SK-N-SH treated with all-trans-retinoic acid at 6 μM for 48 hours (cell line): ENCODE data around the gene NTSR2.

Source experiments
- ATAC-seq: fragments of 200-7000 bp; cut with Tn5 transposase; 3 replicates; pipeline ENCODE4 v1.9.1; 2020; ENCODE audit warnings: mild to moderate bottlenecking, moderate library complexity
- ARNTL ChIP-seq: fragments of 450-650 bp; formaldehyde crosslinking; IDR thresholded peaks from 2 replicates; pipeline ENCODE4 v1.5.0; 2020; ENCODE audit warnings: low read depth, mild to moderate bottlenecking, moderate library complexity, borderline replicate concordance
- BACH2 ChIP-seq: fragments of 250-450 bp; sonication (Bioruptor Pico); IDR thresholded peaks from 2 replicates; pipeline ENCODE4 v1.9.0; 2021; ENCODE audit warnings: mild to moderate bottlenecking, borderline replicate concordance
- CREB5 ChIP-seq: fragments of 250-450 bp; sonication (Bioruptor Pico); IDR thresholded peaks from 2 replicates; pipeline ENCODE4 v1.5.1; 2020; ENCODE audit warnings: low read depth, mild to moderate bottlenecking, moderate library complexity
- CSDC2 ChIP-seq: fragments of 250-450 bp; sonication (Bioruptor Pico); IDR thresholded peaks from 2 replicates; pipeline ENCODE4 v1.5.0; 2020; ENCODE audit warnings: mild to moderate bottlenecking, moderate library complexity
- CSRNP3 ChIP-seq: fragments of 250-450 bp; sonication (Bioruptor Pico); IDR thresholded peaks from 2 replicates; pipeline ENCODE4 v1.5.1; 2021; ENCODE audit warnings: mild to moderate bottlenecking, moderate library complexity
- ESRRG ChIP-seq: fragments of 250-450 bp; sonication (Bioruptor Pico); IDR thresholded peaks from 2 replicates; pipeline ENCODE4 v1.6.1; 2021; ENCODE audit warnings: mild to moderate bottlenecking
- GLIS3 ChIP-seq: fragments of 250-450 bp; sonication (Bioruptor Pico); IDR thresholded peaks from 2 replicates; pipeline ENCODE4 v1.5.0; 2020; ENCODE audit warnings: mild to moderate bottlenecking, moderate library complexity
- ISL1 ChIP-seq: fragments of 250-450 bp; sonication (Bioruptor Pico); IDR thresholded peaks from 2 replicates; pipeline ENCODE4 v2.1.2; 2022; ENCODE audit warnings: mild to moderate bottlenecking, moderate library complexity
- OSR1 ChIP-seq: fragments of 250-450 bp; sonication (Bioruptor Pico); IDR thresholded peaks from 2 replicates; pipeline ENCODE4 v1.8.0; 2022; ENCODE audit warnings: moderate library complexity, mild to moderate bottlenecking, inconsistent platforms
- PATZ1 ChIP-seq: fragments of 250-450 bp; sonication (Bioruptor Pico); IDR thresholded peaks from 2 replicates; pipeline ENCODE4 v1.8.0; 2020; ENCODE audit warnings: mild to moderate bottlenecking, moderate library complexity, borderline replicate concordance
- POU6F1 ChIP-seq: fragments of 250-450 bp; sonication (Bioruptor Pico); IDR thresholded peaks from 2 replicates; pipeline ENCODE4 v1.8.0; 2021; ENCODE audit warnings: low read depth, mild to moderate bottlenecking, moderate library complexity, borderline replicate concordance
- PPARA ChIP-seq: fragments of 250-450 bp; sonication (Bioruptor Pico); IDR thresholded peaks from 2 replicates; pipeline ENCODE4 v1.5.0; 2020; ENCODE audit warnings: mild to moderate bottlenecking, borderline replicate concordance
- RARB ChIP-seq: fragments of 250-450 bp; sonication (Bioruptor Pico); IDR thresholded peaks from 2 replicates; pipeline ENCODE4 v1.8.0; 2021; ENCODE audit warnings: mild to moderate bottlenecking, moderate library complexity
- SNAI2 ChIP-seq: fragments of 250-450 bp; sonication (Bioruptor Pico); IDR thresholded peaks from 2 replicates; pipeline ENCODE4 v1.5.0; 2020; ENCODE audit warnings: mild to moderate bottlenecking, moderate library complexity
- TOX ChIP-seq: fragments of 250-450 bp; sonication (Bioruptor Pico); IDR thresholded peaks from 2 replicates; pipeline ENCODE4 v1.8.0; 2021; ENCODE audit warnings: mild to moderate bottlenecking, moderate library complexity, borderline replicate concordance
- TSHZ2 ChIP-seq: fragments of 250-450 bp; sonication (Bioruptor Pico); IDR thresholded peaks from 2 replicates; pipeline ENCODE4 v1.5.0; 2020; ENCODE audit warnings: mild to moderate bottlenecking, moderate library complexity
- ZFP3 ChIP-seq: fragments of 250-450 bp; sonication (Bioruptor Pico); IDR thresholded peaks from 2 replicates; pipeline ENCODE4 v1.5.0; 2020; ENCODE audit warnings: mild to moderate bottlenecking, moderate library complexity
- ZFP30 ChIP-seq: fragments of 450-650 bp; formaldehyde crosslinking; IDR thresholded peaks from 2 replicates; pipeline ENCODE4 v1.5.0; 2022; ENCODE audit warnings: mild to moderate bottlenecking, moderate library complexity
- ZNF565 ChIP-seq: fragments of 450-650 bp; formaldehyde crosslinking; conservative IDR thresholded peaks from 2 replicates; pipeline ENCODE4 v1.5.0; 2020; ENCODE audit warnings: low read depth, mild to moderate bottlenecking, moderate library complexity
- ZNF70 ChIP-seq: fragments of 450-650 bp; formaldehyde crosslinking; IDR thresholded peaks from 2 replicates; pipeline ENCODE4 v1.5.0; 2020; ENCODE audit warnings: mild to moderate bottlenecking, moderate library complexity

The NTSR2 gene

GRCh38 chr2:11684894-11685460, 15.0 kb upstream of the NTSR2 start (continued):
- no peak for TF ChIP-seq CREB5 (CRISPR knock-in tag)
- TF ChIP-seq PPARA (CRISPR knock-in tag), result no peak
- TF ChIP-seq ARNTL (CRISPR knock-in tag), result no peak
- no peak for TF ChIP-seq TOX (CRISPR knock-in tag)
- no peak for TF ChIP-seq GLIS3 (CRISPR knock-in tag)
- no peak for TF ChIP-seq BACH2 (CRISPR knock-in tag)
- TF ChIP-seq, all 23 proteins: peak for 0

- ATAC-seq, result no peak
- TF ChIP-seq OSR1 (no peak), ISL1 (no peak), ARNTL (CRISPR knock-in tag) (no peak), ZNF70 (no peak), CSRNP3 (CRISPR knock-in tag) (no peak), SNAI2 (no peak), ZFP30 (no peak), PPARA (CRISPR knock-in tag) (no peak), ESRRG (CRISPR knock-in tag) (no peak), CREB5 (CRISPR knock-in tag) (no peak), BACH2 (CRISPR knock-in tag) (no peak), ZFP3 (no peak), ZNF565 (CRISPR knock-in tag) (no peak), CSDC2 (CRISPR knock-in tag) (no peak), RARB (CRISPR knock-in tag) (no peak), PATZ1 (CRISPR knock-in tag) (no peak)
These were observed 14.0 kb upstream of the NTSR2 start for GRCh38 chr2:11683966-11684365.

GRCh38 chr2:11683476-11683875, 13.5 kb upstream of the NTSR2 start:
- no peak for ATAC-seq
- TF ChIP-seq ARNTL (CRISPR knock-in tag) (no peak), PPARA (CRISPR knock-in tag) (no peak), RARB (CRISPR knock-in tag) (no peak), TOX (CRISPR knock-in tag) (no peak), BACH2 (CRISPR knock-in tag) (no peak), ISL1 (no peak), SNAI2 (no peak), GLIS3 (CRISPR knock-in tag) (no peak), ZNF70 (no peak), CSDC2 (CRISPR knock-in tag) (no peak), CSRNP3 (CRISPR knock-in tag) (no peak), ZFP3 (no peak), POU6F1 (CRISPR knock-in tag) (no peak), TSHZ2 (CRISPR knock-in tag) (no peak), PATZ1 (CRISPR knock-in tag) (no peak)
- TF ChIP-seq, all 23 proteins: peak for 0
